H1 (cell line): ENCODE results near the gene THAP10. TPM values are rescaled to one million over a fixed set of nuclear protein-coding genes. Genes with fewer than 3 reads are reported as not detected.

Source experiments
- CTCF ChIA-PET: fragments of 300-600 bp; sonication (Branson Sonifier 250); formaldehyde crosslinking; loops from one replicate; lab custom pipeline; 2021; ENCODE audit not compliant: partially characterized antibody; lab: Charles Lee
- POLR2A ChIA-PET: fragments of 300-600 bp; sonication (Branson Sonifier 250); formaldehyde crosslinking; loops from one replicate; lab custom pipeline; 2021; ENCODE audit warnings: inconsistent platforms; ENCODE audit not compliant: partially characterized antibody; lab: Charles Lee
- DNase-seq, 2 experiments: peaks; one replicate each; pipeline versions ENCODE4 v3.0.0 to v3.0.0-alpha.2; 2010 to 2022; ENCODE audit warnings: low spot score in 2 of 2, low read depth in 1 of 2, mixed read lengths in 1 of 2
- FAIRE-seq: peaks from 2 replicates; lab custom pipeline; 2011; peaks lifted over from hg19 to GRCh38; lab: Jason Lieb, UNC
- H2AFZ ChIP-seq: 2 replicates; pipeline ENCODE4 v1.8.1; 2012; ENCODE audit warnings: low read length, inconsistent platforms
- H2AK5ac ChIP-seq: 2 replicates; pipeline ENCODE4 v1.6.1; 2013; ENCODE audit warnings: low read depth, low read length
- H2BK120ac ChIP-seq: replicated peaks from 2 replicates; pipeline ENCODE3; 2013; ENCODE audit warnings: low read depth, low read length, inconsistent platforms
- H2BK12ac ChIP-seq: 2 replicates; pipeline ENCODE4 v1.6.1; 2013; ENCODE audit warnings: low read depth, low read length
- H2BK15ac ChIP-seq: 2 replicates; pipeline ENCODE4 v1.6.1; 2013; ENCODE audit warnings: low read length
- H2BK20ac ChIP-seq: 2 replicates; pipeline ENCODE4 v1.6.1; 2013; ENCODE audit warnings: low read length
- H2BK5ac ChIP-seq: 2 replicates; pipeline ENCODE4 v1.6.1; 2013; ENCODE audit warnings: low read depth, low read length
- H3K14ac ChIP-seq: 2 replicates; pipeline ENCODE4 v1.6.1; 2013; ENCODE audit warnings: inconsistent platforms; ENCODE audit not compliant: insufficient read length
- H3K18ac ChIP-seq: 2 replicates; pipeline ENCODE4 v1.6.1; 2013; ENCODE audit warnings: low read length; ENCODE audit errors: extremely low read depth
- H3K23ac ChIP-seq: 2 replicates; pipeline ENCODE4 v1.6.1; 2013; ENCODE audit warnings: inconsistent platforms; ENCODE audit not compliant: insufficient read length
- H3K23me2 ChIP-seq: 2 replicates; pipeline ENCODE4 v1.6.1; 2013; ENCODE audit warnings: low read depth, low read length
- H3K27ac ChIP-seq: 2 replicates; pipeline ENCODE4 v1.6.1; 2011; ENCODE audit warnings: low read depth, low read length, inconsistent platforms
- H3K27me3 ChIP-seq, 4 experiments: replicated peaks in 1 of 4; 1 replicate in 1 of 4; 2 replicates in 3 of 4; pipeline versions ENCODE4 v1.6.1 to v1.8.1; 2011 to 2013; ENCODE audit warnings: low read length in 3 of 4, mild to moderate bottlenecking in 3 of 4, inconsistent platforms in 2 of 4, mixed read lengths in 2 of 4, moderate library complexity in 1 of 4; ENCODE audit not compliant: control insufficient read depth in 3 of 4, insufficient read depth in 3 of 4; ENCODE audit errors: extremely low read depth in 1 of 4
- H3K36me3 ChIP-seq, 4 experiments: 2 replicates each; pipeline versions ENCODE4 v1.6.1 to v1.8.1; 2011 to 2013; ENCODE audit warnings: mild to moderate bottlenecking in 4 of 4, low read length in 3 of 4, moderate library complexity in 2 of 4, control low read depth in 1 of 4, inconsistent platforms in 1 of 4; ENCODE audit not compliant: insufficient read depth in 4 of 4, control insufficient read depth in 2 of 4
- H3K4ac ChIP-seq: replicated peaks from 2 replicates; pipeline ENCODE3; 2013; ENCODE audit warnings: low read length, low read depth, mixed read lengths, inconsistent platforms; ENCODE audit not compliant: insufficient read length
- H3K4me1 ChIP-seq, 4 experiments: replicated peaks in 1 of 4; 1 replicate in 1 of 4; 2 replicates in 3 of 4; pipeline versions ENCODE4 v1.6.1 to v1.8.1; 2011 to 2013; ENCODE audit warnings: low read length in 3 of 4, inconsistent platforms in 2 of 4, mixed read lengths in 1 of 4; ENCODE audit not compliant: insufficient read depth in 4 of 4, control insufficient read depth in 3 of 4
- H3K4me2 ChIP-seq, 2 experiments: 2 replicates each; pipeline versions ENCODE4 v1.6.1 to v1.8.1; 2011 to 2013; ENCODE audit warnings: low read depth in 2 of 2, low read length in 2 of 2, control low read depth in 1 of 2, inconsistent platforms in 1 of 2, mild to moderate bottlenecking in 1 of 2; ENCODE audit not compliant: insufficient read depth in 1 of 2
- H3K4me3 ChIP-seq, 4 experiments: fragments of 200-600, 300-600 bp in 1 of 4; sonication (generic), shearing (Covaris generic), sonication (Bioruptor Twin) in 1 of 4; 2 replicates each; pipeline versions ENCODE4 v1.5.1 to v1.8.1; 2011 to 2016; ENCODE audit warnings: low read length in 4 of 4, low read depth in 3 of 4, control low read depth in 2 of 4, inconsistent platforms in 2 of 4, mild to moderate bottlenecking in 2 of 4, mixed read lengths in 1 of 4, moderate library complexity in 1 of 4; ENCODE audit not compliant: insufficient read depth in 2 of 4; ENCODE audit errors: extremely low read depth in 1 of 4
- H3K56ac ChIP-seq: replicated peaks from 2 replicates; pipeline ENCODE3; 2013; ENCODE audit warnings: low read depth, mild to moderate bottlenecking, mixed read lengths, low read length, inconsistent platforms; ENCODE audit not compliant: insufficient read length
- H3K79me1 ChIP-seq: 2 replicates; pipeline ENCODE4 v1.6.1; 2013; ENCODE audit warnings: low read depth, low read length, control low read depth
- H3K79me2 ChIP-seq, 2 experiments: 2 replicates each; pipeline versions ENCODE4 v1.6.1 to v1.8.1; 2012 to 2013; ENCODE audit warnings: low read length in 2 of 2, mild to moderate bottlenecking in 2 of 2, inconsistent platforms in 1 of 2; ENCODE audit not compliant: insufficient read depth in 2 of 2, control insufficient read depth in 1 of 2
- H3K9ac ChIP-seq, 4 experiments: replicated peaks in 1 of 4; 1 replicate in 1 of 4; 2 replicates in 3 of 4; pipeline versions ENCODE4 v1.6.1 to v1.8.1; 2011 to 2013; ENCODE audit warnings: low read depth in 3 of 4, low read length in 3 of 4, control low read depth in 2 of 4, mild to moderate bottlenecking in 2 of 4, moderate library complexity in 2 of 4, inconsistent platforms in 1 of 4; ENCODE audit errors: extremely low read depth in 1 of 4
- H3K9me3 ChIP-seq, 2 experiments: 2 replicates each; pipeline versions ENCODE4 v1.6.1 to v1.8.1; 2012 to 2013; ENCODE audit warnings: mild to moderate bottlenecking in 2 of 2, moderate library complexity in 2 of 2, control low read depth in 1 of 2, inconsistent platforms in 1 of 2, low read depth in 1 of 2, low read length in 1 of 2, mixed read lengths in 1 of 2; ENCODE audit not compliant: insufficient read depth in 2 of 2
- H4K20me1 ChIP-seq, 2 experiments: replicated peaks in 1 of 2; 2 replicates each; pipeline versions ENCODE3 to v1.8.1; 2011 to 2013; ENCODE audit warnings: inconsistent platforms in 2 of 2, low read length in 2 of 2, mild to moderate bottlenecking in 1 of 2; ENCODE audit not compliant: insufficient read depth in 2 of 2, control insufficient read depth in 1 of 2
- H4K5ac ChIP-seq: 2 replicates; pipeline ENCODE4 v1.6.1; 2013; ENCODE audit warnings: low read length, low read depth, mixed read lengths, inconsistent platforms; ENCODE audit not compliant: insufficient read length
- H4K8ac ChIP-seq: 2 replicates; pipeline ENCODE4 v1.8.0; 2013; ENCODE audit warnings: mild to moderate bottlenecking, moderate library complexity, low read length, inconsistent platforms; ENCODE audit not compliant: insufficient read depth; ENCODE audit errors: extremely low read depth
- H4K91ac ChIP-seq: replicated peaks from 2 replicates; pipeline ENCODE3; 2013; ENCODE audit warnings: low read length, mixed read lengths, inconsistent platforms; ENCODE audit not compliant: insufficient read length
- BRCA1 ChIP-seq: IDR thresholded peaks from 2 replicates; pipeline ENCODE4 v1.6.1; 2012; ENCODE audit warnings: low read depth, low read length, improper control_type of control experiment
- CBX5 ChIP-seq: fragments of 300-800, 300-1000 bp; sonication (generic); IDR thresholded peaks from 2 replicates; pipeline ENCODE4 v1.7.1; 2016; ENCODE audit warnings: antibody characterized with exemption, low read length, low read depth
- CTBP2 ChIP-seq: IDR thresholded peaks from 2 replicates; pipeline ENCODE4 v1.7.0; 2011; ENCODE audit warnings: borderline replicate concordance, mild to moderate bottlenecking, moderate library complexity, mixed read lengths, low read length; ENCODE audit not compliant: insufficient read depth, insufficient read length
- EGR1 ChIP-seq: IDR thresholded peaks from 2 replicates; pipeline ENCODE4 v1.6.1; 2011; ENCODE audit warnings: low read depth, low read length, borderline replicate concordance
- FOSL1 ChIP-seq: IDR thresholded peaks from 2 replicates; pipeline ENCODE4 v1.6.1; 2011; ENCODE audit warnings: mild to moderate bottlenecking, low read depth, low read length, moderate library complexity; ENCODE audit not compliant: insufficient read depth
- KDM4A ChIP-seq: IDR thresholded peaks from one replicate; pipeline ENCODE4 v1.7.1; 2012; ENCODE audit warnings: low read depth, mild to moderate bottlenecking, moderate library complexity, low read length, inconsistent platforms; ENCODE audit not compliant: severe bottlenecking
- NRF1 ChIP-seq: IDR thresholded peaks from 2 replicates; pipeline ENCODE4 v1.6.1; 2011; ENCODE audit warnings: mild to moderate bottlenecking, low read depth, low read length, improper control_type of control experiment
- POLR2AphosphoS5 ChIP-seq: IDR thresholded peaks from 2 replicates; pipeline ENCODE4 v1.6.1; 2011; ENCODE audit warnings: low read depth, low read length
- RAD21 ChIP-seq, 2 experiments: IDR thresholded peaks in 1 of 2; conservative IDR thresholded peaks in 1 of 2; 2 replicates each; pipeline ENCODE4 v1.6.1; 2011; ENCODE audit warnings: low read depth in 2 of 2, low read length in 2 of 2, improper control_type of control experiment in 1 of 2, inconsistent platforms in 1 of 2, mild to moderate bottlenecking in 1 of 2, moderate library complexity in 1 of 2
- RNF2 ChIP-seq: fragments of 200-900, 300-1000 bp; sonication (generic); IDR thresholded peaks from 2 replicates; pipeline ENCODE4 v1.7.1; 2016; ENCODE audit warnings: borderline replicate concordance, low read depth, mild to moderate bottlenecking, antibody characterized with exemption, low read length; ENCODE audit not compliant: poor library complexity, severe bottlenecking; ENCODE audit errors: missing control alignments
- SRF ChIP-seq: IDR thresholded peaks from 2 replicates; pipeline ENCODE4 v1.6.1; 2011; ENCODE audit warnings: mild to moderate bottlenecking, low read depth, low read length, moderate library complexity
- TAF1 ChIP-seq: IDR thresholded peaks from 2 replicates; pipeline ENCODE4 v1.6.1; 2011; ENCODE audit warnings: mild to moderate bottlenecking, low read depth, low read length
- TBP ChIP-seq: IDR thresholded peaks from 2 replicates; pipeline ENCODE4 v1.6.1; 2011; ENCODE audit warnings: low read depth, low read length, improper control_type of control experiment
- WGBS, 2 experiments: shearing (Covaris generic) in 1 of 2; methylation state at CpG; one replicate each; pipeline versions ENCODE4 v1.1.6 to v1.1.7; 2013 to 2015; ENCODE audit warnings: low lambda C conversion rate in 2 of 2, mixed read lengths in 2 of 2, inconsistent platforms in 1 of 2, low coverage in 1 of 2, missing lambda C conversion rate in 1 of 2; ENCODE audit not compliant: insufficient replicate concordance in 2 of 2, insufficient coverage in 1 of 2, insufficient read length in 1 of 2; ENCODE audit errors: extremely low coverage in 1 of 2, missing lambda C conversion rate in 1 of 2; 5-methylcytosine and 5-hydroxymethylcytosine counted together
- polyA plus RNA-seq, 7 experiments: library from polyadenylated mRNA; depleted of rRNA in 3 of 7; stranded (reverse) in 5 of 7; unstranded in 2 of 7; fragments of >200 nt in 5 of 7; fragments of 200-250 nt in 2 of 7; gene quantifications; 1 replicate in 5 of 7; 2 replicates in 1 of 7; 4 replicates in 1 of 7; pipeline versions ENCODE4 v1.2.1 to v1.2.3, GENCODE V29; 2011 to 2013; ENCODE audit warnings: missing spikeins in 2 of 7, mixed read lengths in 2 of 7
- total RNA-seq: library from RNA; stranded (reverse); fragmentation: NEBNext Ultra II Directional; extraction: Animal tissue kit (Norgen Biotek cat#: 25700); gene quantifications from 2 replicates; pipeline ENCODE4 v1.2.1, GENCODE V29; 2021
- TF ChIP-seq, protein P1 (sequence below): IDR thresholded peaks from 2 replicates; pipeline ENCODE4 v1.6.1; 2012; ENCODE audit warnings: inconsistent platforms

The THAP10 gene
- total and polyA plus RNA-seq, 2 of the 8 experiments (the other 6 are each of a cell fraction or from before 2014, with no cell fraction given) = 2.8 to 4.5 TPM

DNA sequence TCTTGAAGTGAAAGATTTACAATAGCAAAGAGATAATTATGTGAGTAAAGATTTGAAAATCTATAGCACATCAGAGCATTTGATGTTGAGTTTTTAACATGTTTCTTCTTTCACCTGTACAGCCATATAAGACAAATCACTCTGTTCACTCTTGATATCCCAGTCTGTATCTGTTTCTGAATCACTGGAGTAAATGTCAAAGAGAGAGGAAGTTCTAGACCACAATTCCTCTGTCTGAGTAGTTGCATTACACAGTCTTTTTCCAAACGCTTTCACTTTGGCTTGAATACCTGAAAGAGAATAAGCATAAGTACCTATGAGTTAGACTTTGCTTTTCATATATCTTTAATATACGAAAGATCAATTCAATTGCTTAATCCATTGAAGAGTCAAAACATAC is 9.9 kb downstream of the THAP10 start:
- no peak overlapping the region for H4K5ac ChIP-seq
- H3K14ac ChIP-seq = no peak overlapping the region
- H3K79me1 ChIP-seq = no peaks in the 10 kb centered on the region
- no peak overlapping the region for H2BK20ac ChIP-seq
- no peaks in the 10 kb centered on the region for H3K79me2 ChIP-seq
- no peak overlapping the region for H2AK5ac ChIP-seq
- FAIRE-seq (no peak), DNase-seq (no peak)
- H4K91ac ChIP-seq = no peak overlapping the region
- no peaks in the 10 kb centered on the region for H4K20me1 ChIP-seq
- H4K8ac ChIP-seq = no peak overlapping the region
- H2BK12ac ChIP-seq = no peak overlapping the region
- H2BK15ac ChIP-seq = no peak overlapping the region
- ChIA-PET CTCF (no interaction called here), POLR2A (no interaction called here)
- WGBS, 2 experiments = 87% methylated on average over 2 of the region's 2 CpGs; no CpG with 5 or more reads in 1 of the 2 experiments
- no peaks in the 10 kb centered on the region for H3K36me3 ChIP-seq
- no peak overlapping the region for H3K56ac ChIP-seq
- no peak overlapping the region for H3K9ac ChIP-seq
- no peak overlapping the region for H2BK120ac ChIP-seq
- H3K27me3 ChIP-seq = no peaks in the 10 kb centered on the region
- no peaks in the 10 kb centered on the region for H3K23me2 ChIP-seq
- H3K4me1 ChIP-seq = no peaks in the 10 kb centered on the region
- H3K4me3 ChIP-seq = no peak overlapping the region
- no peak overlapping the region for H2AFZ ChIP-seq
- H2BK5ac ChIP-seq = no peak overlapping the region
- no peak overlapping the region for H3K4ac ChIP-seq
- no peaks in the 10 kb centered on the region for H3K9me3 ChIP-seq
- H3K27ac ChIP-seq = no peak overlapping the region
- H3K4me2 ChIP-seq = no peak overlapping the region
- H3K23ac ChIP-seq = no peak overlapping the region
- H3K18ac ChIP-seq = no peak overlapping the region
- TF ChIP-seq FOSL1 (no peak), CBX5 (no peak), BRCA1 (no peak), TBP (no peak), TAF1 (no peak), EGR1 (no peak), CTBP2 (no peak), NRF1 (no peak), SRF (no peak), RAD21 (IDR thresholded peaks at IDR 0.05 in 1 of 2, conservative IDR thresholded peaks at IDR 0.05 in 1 of 2; ENCODE audit: low read depth in 2 of 2, low read length in 2 of 2) (no peak), RNF2 (no peak), KDM4A (no peak), POLR2AphosphoS5 (no peak)
- TF ChIP-seq, protein P1, sequence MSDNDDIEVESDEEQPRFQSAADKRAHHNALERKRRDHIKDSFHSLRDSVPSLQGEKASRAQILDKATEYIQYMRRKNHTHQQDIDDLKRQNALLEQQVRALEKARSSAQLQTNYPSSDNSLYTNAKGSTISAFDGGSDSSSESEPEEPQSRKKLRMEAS = no peak
